Activated CD8-positive, alpha-beta memory T cell treated with anti-CD3 and anti-CD28 coated beads, Interleukin-2, amount 50 U/mL, for 4 hours (primary cell): ENCODE data around the gene TMEM179.
"Not testable (repeated sequence)": the region's sequence is repeated elsewhere in the genome, so short reads cannot be mapped to it uniquely, and the experiment has no call there.

ENCODE experiments used
- DNase-seq: peaks from one replicate; pipeline ENCODE4 v3.0.0-alpha.2; 2020

Gene TMEM179

DNA sequence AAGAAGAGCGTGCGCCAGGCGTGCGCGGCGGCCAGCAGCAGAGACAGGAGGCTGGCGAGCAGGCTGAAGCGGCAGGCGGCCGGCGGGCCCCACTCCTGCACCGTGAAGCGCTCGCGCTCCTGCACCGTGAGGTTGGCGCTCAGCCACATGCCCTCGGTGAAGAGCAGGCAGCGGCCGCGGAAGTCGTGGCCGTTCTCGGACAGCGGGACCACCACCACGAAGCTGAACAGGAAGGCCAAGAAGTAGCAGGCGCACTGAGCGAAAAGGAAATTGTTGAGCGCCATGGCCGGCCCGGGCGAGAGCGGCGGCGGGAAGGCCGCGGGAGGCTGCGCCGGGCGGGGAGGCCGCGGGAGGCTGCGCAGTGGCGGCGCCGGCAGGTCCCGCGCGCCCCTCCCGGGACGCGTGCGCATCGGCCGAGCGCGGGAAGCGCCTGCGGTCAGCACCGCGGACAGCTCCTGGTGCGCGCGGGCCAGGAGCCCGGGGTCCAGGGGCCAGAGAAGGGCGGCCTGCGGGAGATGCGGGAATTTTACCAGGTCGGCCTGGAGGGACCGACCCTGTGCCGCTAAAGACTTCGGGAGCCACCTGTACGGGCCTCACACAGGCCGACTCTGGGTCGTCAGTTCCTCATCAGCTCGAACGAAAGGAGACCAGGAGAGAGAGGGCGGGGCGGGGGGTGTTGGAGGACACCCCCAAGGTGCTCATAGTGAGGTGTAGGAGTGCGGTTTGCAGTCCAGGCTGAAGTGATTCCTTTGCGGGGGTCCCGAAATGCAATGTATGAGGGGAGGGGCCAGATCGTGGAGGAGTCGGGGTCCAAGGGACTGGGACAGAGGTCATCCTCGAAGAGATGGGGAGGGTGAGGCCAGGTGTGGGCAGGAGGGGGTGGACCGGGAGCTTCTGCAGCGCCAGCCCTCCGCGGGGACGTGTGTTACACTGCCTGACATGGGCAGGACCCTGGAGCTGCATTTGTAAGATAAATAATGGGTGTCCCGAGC lies at the start of gene TMEM179:
TSS of gene TMEM179 (minus strand) at position 315 of the 992 bp plus-strand sequence. CDS start at position 284, 31 bp downstream.
- no peak for DNase-seq

GRCh38 chr14:104654119-104654518 lies 49.5 kb upstream of the TMEM179 start:
- DNase-seq: no peak

DNA sequence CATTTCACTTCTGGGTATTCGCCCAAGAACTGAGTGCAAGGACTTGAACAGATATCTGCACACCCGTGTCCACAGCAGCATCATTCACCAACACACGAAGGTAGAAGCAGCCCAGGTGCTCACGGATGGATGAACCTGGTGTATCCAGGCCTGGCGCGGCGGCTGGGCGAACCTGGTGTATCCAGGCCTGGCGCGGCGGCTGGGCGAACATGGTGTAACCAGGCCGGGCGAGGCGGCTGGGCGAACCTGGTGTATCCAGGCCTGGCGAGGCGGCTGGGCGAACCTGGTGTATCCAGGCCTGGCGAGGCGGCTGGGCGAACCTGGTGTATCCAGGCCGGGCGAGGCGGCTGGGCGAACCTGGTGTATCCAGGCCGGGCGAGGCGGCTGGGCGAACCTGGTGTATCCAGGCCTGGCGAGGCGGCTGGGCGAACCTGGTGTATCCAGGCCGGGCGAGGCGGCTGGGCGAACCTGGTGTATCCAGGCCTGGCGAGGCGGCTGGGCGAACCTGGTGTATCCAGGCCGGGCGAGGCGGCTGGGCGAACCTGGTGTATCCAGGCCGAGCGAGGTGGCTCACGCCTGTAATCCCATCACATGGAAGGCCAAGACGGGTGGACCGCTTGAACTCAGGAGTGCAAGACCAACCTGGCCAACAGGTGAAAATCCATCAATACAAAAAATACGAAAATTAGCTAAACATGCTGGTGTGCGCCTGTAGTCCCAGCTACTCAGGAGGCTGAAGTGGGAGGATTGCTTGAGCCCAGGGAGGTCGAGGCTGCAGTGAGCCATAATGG lies 48.8 kb upstream of the TMEM179 start:
- DNase-seq: not testable (repeated sequence)

- no peak for DNase-seq
These were observed 47.8 kb upstream of the TMEM179 start for GRCh38 chr14:104652386-104652785.

DNA sequence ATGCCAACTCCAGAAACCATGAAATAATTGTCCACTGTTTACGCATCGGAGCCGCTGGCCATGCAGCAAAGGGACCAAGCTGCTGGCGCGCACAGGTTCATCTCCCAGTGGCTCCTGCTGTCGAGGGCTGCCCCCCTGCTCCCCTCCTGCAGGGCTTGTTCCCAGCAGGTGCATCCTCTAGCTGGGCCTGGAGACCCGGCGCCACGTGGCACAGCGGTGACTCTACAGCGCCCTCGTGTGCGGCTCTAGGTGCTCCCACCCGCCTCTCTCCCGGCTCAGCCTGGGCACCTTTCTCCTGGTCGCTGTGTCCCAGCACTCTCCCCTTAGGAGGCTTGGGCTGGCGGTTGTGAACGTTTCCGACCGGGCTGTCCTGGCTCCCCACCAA lies 47.3 kb upstream of the TMEM179 start:
- no peak for DNase-seq

DNA sequence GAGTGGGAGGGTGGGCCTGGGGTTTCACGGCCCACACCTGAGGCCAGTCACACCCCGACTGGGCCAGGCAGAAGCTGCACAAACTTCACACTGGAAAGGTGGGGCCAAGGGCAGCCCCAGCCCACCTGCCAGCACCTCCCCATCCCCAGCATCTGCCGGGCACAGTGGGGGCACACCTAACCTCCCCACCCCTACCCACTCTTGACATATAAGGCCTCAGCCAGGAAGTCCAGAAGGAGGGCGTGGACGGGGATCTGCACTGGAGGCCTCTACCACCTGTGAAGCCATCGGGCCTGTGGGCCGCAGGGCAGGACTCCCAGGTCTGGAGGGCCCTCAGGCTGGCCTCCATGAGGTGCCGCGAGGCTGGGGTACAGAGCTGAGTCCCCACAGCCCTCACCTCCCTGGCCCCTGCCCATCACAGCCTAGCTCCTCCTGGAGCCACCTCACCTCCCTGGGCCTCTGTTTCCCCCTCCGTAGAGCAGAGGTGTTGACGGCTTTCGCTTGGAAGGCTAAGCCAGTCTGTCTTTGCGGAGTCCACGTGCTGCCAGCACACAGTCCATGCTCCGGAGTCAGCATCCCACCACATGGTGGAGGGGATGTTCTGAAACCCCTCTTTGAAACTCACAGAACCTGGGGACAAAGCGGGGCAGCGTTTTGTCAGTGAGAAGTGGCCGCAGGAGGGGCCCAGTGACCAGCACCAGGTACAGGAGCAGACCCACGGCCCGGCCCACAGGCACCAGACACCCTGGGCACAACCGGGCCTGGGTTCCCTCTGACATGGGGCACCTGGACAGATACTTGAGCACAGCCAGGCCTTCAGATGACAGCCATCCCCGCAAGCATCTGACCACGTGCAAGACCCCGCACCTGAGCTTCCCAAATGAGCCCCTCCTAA lies 46.7 kb upstream of the TMEM179 start:
- no peak for DNase-seq

GRCh38 chr14:104650057-104650980 lies 45.7 kb upstream of the TMEM179 start:
- peak; percentile 77 for DNase-seq

GRCh38 chr14:104647467-104648043 lies 43.0 kb upstream of the TMEM179 start:
- DNase-seq: no peak

GRCh38 chr14:104644656-104645378 lies 40.2 kb upstream of the TMEM179 start:
- no peak for DNase-seq

DNA sequence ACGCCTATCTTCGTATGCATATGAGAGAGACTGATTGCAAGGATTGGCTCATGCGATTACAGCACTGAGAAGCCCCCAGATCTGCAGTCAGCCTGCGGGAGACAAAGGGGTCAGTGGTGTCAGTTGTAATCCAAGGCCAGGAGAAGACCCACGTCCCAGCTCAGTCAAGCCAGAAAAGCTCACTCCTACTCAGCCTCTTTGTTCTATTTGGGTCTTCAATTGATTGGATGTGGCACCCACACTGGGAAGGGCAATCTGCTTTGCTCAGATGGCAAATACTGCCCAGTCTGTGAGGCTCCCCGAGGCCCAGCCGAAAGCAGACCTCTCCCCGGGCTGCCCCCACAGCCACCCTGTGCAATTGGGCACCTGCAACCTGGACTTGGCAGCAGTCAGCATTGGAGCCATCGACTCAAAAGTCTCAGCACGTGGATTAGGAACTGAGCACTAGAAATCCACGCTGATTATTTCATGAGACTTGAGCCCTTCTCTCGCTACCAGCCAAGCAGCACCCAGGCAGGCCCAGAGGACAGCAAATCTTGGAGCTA lies 39.6 kb upstream of the TMEM179 start:
- DNase-seq: no peak

- no peak for DNase-seq
These were observed 38.7 kb upstream of the TMEM179 start for GRCh38 chr14:104643306-104643705.

DNA sequence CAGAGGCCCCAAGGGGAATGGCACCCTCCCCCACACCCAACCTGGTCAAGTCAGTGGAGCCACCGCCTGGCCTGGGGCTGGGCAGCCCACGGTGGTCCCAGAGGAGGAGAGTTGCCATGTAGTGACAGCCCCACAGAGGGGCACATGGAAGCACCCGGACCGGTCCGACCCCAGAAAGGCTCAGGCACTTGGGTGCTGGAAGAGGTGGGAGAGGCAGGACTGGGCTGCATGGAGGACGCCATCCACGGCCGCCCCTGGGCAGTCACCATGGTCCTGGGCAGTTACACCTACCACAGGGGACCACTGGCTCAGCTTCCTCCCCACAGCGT lies 37.9 kb upstream of the TMEM179 start:
- no peak for DNase-seq

DNA sequence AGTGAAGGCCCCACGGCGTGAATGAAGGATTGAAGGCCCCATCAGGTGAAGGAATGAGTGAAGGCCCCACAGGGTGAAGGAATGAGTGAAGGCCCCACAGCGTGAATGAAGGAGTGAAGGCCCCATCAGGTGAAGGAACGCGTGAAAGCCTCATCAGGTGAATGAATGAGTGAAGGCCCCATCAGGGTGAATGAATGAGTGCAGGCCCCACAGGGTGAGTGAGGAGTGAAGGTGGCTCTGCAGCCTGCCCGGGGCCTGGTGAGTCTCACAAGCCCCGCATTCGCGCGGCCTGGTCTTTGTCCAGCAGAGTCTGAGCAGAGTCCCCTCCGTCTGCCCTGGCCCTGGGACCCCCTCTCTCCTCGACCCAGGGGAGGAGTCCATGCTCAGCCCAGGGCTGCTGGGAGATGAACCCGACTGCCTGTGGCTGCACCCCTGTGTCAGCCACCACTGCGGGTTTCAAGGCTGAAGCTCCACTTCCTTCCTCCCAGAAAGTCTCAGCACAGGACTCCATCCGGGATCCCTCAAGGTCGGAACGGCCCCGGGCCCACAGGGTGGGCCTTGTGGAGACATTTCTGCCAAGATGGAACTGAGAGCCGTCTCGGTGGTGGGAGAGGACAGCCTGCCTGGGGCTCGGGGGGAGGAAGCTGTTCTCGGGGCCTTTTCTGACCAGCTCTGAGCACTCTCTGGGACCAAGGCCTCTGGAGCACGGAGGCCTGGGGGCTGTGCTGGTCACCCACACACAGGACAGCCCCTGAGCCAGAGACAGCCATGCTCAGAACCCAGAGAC lies 37.4 kb upstream of the TMEM179 start:
- no peak for DNase-seq

DNA sequence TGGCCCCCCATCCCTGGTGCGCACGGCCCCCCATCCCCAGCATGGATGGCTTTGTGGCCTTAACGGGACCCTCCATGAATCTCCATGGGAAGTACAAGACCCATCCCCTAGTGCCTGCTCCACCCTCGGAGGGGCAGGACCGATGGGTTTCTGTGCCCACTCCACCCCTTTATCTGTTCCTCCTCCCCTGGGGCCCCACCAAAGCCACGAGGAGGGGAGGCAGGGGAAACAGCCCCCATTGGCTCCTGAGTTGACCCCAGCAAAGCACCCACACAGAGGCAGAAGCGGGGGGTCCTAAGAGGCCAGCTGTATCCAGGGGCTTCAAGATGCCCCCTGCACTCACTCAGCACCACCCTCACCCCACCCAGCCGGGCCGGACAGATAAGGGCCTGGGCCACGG lies 36.1 kb upstream of the TMEM179 start:
- DNase-seq: no peak

GRCh38 chr14:104639885-104640548 lies 35.4 kb upstream of the TMEM179 start:
- peak; percentile 36 for DNase-seq

DNA sequence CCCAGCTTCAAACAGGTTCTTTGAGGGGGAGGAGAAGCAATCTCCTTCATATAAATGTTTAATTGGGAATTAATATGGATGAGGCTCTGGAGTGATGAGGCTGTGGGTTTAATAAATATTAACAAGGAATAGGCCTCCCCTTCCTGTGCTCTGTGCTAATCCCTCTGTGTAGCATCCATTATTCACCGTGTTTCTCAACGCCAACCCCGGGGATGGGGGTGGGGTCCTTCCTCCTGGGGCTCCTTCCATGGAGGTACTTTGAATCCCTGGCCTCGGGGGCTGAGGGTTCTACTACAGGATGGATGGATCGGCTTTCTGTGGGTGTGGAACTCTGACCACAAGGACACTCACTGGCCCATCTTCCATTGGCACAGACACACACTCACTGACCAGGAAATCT lies 34.9 kb upstream of the TMEM179 start:
- no peak for DNase-seq

DNA sequence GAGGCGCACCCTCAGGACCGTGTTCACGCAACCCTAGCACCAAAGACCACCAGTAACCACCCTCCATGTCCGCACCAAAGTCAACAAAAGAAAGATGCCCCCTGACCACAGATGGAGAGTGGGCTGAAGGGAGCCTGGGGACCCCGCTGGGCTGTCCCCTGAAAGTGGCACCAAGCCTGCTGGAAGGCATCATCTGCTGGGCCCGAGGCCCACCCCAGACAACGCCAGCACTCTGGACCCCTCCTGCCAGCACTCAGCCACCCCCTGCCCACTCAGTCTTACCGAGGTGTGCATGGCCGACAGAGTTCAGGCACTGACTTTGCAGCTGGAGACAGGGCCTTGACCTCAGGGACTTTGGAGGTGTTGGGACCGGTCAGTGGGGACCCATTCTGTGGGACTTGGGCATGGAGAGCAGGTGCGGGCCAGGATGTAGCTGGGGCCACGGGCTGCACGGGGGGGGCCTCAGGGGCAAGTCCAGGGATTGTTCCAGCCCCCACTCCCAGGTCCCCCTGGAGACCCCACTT lies 34.4 kb upstream of the TMEM179 start:
- no peak for DNase-seq

GRCh38 chr14:104638190-104638589 lies 33.6 kb upstream of the TMEM179 start:
- no peak for DNase-seq

- no peak for DNase-seq
These were observed 33.0 kb upstream of the TMEM179 start for GRCh38 chr14:104637546-104638003.
